Measurements from ENCODE around the gene ELL.

Gene ELL

GRCh38 chr19:18431351-18432197 is 90.3 kb downstream of the ELL start:
- no peak for DNase-seq

- DNase-seq, result no peak
Measured at GRCh38 chr19:18430417-18431144, 91.3 kb downstream of the ELL start.

GRCh38 chr19:18429717-18430416 is 92.0 kb downstream of the ELL start:
- no peak for DNase-seq

DNA sequence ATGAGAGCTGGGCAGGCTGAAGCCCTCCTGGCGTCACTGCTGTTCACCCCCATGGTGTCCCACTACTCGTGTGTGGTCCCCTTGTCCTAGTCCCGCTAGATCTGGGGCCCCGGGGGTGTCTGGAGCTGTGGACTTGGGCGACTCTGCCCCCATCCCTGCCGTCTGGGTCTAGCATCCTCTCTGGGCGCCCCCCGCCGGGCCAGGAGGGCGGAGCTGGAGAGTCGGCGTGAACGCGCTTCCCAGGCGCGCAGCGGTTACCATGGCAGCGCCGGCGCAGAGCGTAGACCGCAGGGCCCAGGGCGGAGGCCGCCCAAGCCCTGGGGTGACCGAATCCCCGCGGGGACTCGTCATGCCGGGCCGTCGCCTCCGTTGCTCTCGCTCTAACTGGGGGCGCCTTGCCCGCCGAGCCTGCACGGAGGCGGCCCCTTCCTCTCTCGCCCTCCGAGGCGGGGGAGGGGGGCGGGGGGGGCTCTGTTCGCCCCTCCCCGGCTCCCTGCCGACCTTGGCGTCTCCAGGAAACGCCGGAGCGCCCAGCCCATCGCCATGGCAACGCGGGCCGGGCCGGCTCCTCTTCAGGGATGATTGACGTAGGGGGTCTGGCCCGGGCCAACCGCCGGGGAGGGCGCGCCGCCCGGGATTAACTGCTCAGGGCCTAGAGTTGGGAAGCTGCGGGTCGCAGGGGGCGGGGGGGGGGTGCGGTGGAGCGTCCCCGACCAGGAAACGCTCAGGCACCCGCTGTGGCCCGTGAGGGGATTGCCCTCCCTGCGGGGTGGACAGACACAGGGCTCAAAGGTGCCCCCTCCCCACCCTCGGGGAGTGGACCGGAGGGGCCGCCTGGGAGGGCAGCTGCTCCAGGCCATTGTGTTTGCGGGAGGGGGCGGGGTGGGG is 92.8 kb downstream of the ELL start:
- DNase-seq, result no peak

GRCh38 chr19:18428173-18428786 is 93.6 kb downstream of the ELL start:
- no peak for DNase-seq

- no peak for DNase-seq
Measured at GRCh38 chr19:18427743-18428113, 94.1 kb downstream of the ELL start.

GRCh38 chr19:18427080-18427742 is 94.7 kb downstream of the ELL start:
- no peak for DNase-seq

GRCh38 chr19:18426416-18426767 is 95.5 kb downstream of the ELL start:
- DNase-seq, result no peak

DNA sequence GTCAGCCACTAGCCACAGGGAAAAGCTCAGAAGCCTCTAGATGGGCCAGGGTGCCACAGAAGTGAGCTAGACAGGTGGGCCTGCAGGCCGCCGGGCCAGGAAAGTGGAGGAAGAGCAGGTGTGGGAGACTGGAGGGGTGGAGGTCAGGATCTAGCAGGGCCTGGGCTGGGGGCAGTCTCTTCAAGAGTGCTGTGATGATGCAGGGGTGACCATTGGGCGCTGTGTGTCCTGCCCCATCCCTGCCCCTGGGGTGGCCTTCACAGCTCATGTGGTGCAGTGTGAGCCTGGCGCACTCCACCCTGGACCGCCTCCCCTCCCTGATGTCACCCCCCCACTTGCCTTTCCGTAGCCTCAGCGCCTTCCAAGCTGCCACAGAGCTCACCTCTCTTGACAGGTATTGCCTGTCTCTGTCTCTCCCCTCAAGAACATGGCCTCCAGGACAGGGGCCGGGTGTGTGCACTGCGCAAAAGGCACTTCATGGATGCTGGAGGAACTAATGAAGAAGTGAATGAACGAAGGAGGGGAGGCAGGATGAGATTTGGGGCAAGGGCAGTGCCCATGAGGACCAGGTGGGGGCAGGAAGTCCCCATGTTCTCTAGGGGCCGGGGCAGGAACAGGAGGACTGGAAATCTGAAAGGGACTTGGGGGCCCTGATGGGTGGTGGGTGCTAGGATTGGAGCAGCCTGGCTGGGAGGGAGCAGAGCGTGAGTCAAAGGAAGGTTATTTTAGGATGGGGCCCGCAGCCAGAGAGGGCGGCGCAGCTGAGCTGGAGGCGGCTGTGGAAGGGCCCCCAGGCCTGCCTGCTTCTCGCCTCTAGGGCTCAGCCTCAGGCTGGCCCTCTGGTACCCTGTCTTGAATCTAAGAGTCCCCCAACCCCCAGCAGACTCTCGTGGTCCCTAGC is 96.1 kb downstream of the ELL start:
- DNase-seq, result no peak

GRCh38 chr19:18424890-18425514 is 96.9 kb downstream of the ELL start:
- DNase-seq, result no peak

DNA sequence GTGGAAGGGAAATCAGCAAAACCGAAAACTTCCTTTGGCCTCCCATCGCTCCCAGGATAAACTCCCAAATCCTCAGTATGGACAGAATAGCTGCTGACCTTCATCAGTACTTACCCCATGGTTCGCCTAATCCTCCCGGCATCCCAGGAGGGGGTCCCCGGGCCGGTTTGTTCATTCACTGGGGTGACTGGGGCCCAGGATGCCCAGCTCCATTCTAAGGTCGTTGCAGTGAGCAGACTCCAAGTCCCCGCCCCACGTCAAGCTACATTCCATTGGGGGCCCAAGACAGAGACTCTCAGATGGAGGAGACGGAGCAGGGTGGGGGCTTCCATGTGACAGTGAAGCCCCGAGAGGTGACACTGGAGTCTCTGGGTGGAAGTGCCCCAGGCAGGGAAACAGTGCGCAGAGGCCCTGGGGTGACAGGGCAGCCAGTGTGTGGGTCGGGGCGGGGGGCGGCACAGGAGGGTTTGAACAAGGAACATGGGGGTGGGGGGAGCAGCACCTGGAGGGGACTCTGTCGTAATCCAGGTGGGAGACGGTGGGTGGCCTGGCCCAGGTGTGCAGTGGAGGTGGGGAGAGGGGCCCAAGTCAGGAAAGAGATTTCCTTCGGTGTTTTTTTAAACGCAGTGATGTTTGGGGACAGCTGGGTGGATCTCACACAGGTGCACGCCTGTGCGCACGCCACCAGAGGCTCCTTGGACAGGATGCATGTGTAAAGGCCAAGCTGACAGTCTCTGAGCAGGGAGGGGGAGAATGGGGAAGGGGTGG is 97.6 kb downstream of the ELL start:
- DNase-seq, result no peak

- no peak for DNase-seq
Measured at GRCh38 chr19:18423258-18424020, 98.4 kb downstream of the ELL start.

GRCh38 chr19:18422530-18423191 is 99.2 kb downstream of the ELL start:
- no peak for DNase-seq

- no peak for DNase-seq
Measured at GRCh38 chr19:18421371-18421959, 100.4 kb downstream of the ELL start.

- DNase-seq, result no peak
Measured at GRCh38 chr19:18420930-18421329, 100.9 kb downstream of the ELL start.

DNA sequence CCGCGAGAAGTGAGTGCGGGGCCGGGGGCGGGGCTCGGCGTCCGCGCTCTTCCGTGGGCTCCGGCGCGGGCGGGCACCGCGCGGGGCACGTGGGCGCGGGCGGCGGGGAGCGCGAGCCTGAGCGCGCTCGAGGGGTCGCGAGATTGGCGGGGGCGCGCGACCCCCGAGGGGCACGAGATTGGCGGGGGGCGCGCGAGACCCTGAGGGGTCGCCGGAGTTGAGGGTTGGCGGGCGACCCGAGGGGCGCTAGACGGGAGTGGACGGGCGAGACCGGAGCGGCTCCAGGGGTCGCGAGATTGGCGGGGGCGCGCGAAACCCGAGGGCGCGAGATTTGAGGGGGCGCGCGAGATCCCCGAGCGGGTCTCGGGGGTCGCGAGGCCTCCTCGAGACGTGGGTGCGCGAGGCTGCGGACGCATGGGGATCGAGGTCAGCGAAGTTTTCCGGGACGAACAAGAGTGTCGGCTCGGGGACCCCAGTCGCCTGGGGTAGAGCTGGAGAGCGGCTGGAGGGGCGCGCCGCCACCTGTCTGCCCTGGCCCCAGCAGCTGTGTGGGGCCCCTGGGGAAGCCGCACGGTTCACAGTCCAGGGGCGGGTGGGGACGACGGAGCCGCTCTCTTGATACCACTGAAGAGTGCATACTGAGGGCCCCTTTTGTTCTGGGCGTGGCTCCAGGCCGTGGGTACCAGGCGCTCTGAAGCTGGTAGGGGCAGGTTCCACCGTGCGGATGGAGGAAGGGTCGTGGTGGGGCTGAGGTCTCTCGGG is 102.0 kb downstream of the ELL start:
- no peak for DNase-seq

GRCh38 chr19:18419195-18419698 is 102.6 kb downstream of the ELL start, which contains the start of gene SSBP4:
Gene SSBP4 (plus strand): TSS chr19:18419398. CDS start chr19:18419649, 251 bp downstream.
- DNase-seq, result no peak

Measured in NCI-H1417 treated with DMSO at 0.1 percent for 48 hours (cell line).